ENCODE data around the gene INKA1. TPM values are rescaled to one million over a fixed set of nuclear protein-coding genes. Genes with fewer than 3 reads are reported as not detected.
"Not testable (repeated sequence)": the region's sequence is repeated elsewhere in the genome, so short reads cannot be mapped to it uniquely, and the experiment has no call there.

Gene INKA1
- total RNA-seq, 4 donors from 2014 or later, result 0.60 to 10.3 (median 8.0) TPM

GRCh38 chr3:49781415-49782199 is 21.5 kb upstream of the INKA1 start:
- peaks cover 0 to 50% (median 5%) of the 10 kb centered on the region in 3 donors for H3K36me3 ChIP-seq
- H3K9me3 ChIP-seq, result no peaks in the 10 kb centered on the region
- H3K4me3 ChIP-seq, result no peak overlapping the region
- no peak for TF ChIP-seq CTCF (IDR thresholded peaks at IDR 0.05)
- DNase-seq (ENCODE audit: low spot score in 2 of 2), result no peak
- peaks cover 0 to 61% (median 19%) of the 10 kb centered on the region in 4 donors for H3K4me1 ChIP-seq
- H3K27me3 ChIP-seq, result no peaks in the 10 kb centered on the region
- WGBS, 2 donors, result 79 to 80% methylated on average over 5 of the region's 5 CpGs
- no peak overlapping the region for H3K27ac ChIP-seq

- H3K36me3 ChIP-seq, result peaks cover 0 to 43% (median 0%) of the 10 kb centered on the region in 3 donors
- H3K27me3 ChIP-seq; H3K27ac ChIP-seq; H3K9me3 ChIP-seq; H3K4me3 ChIP-seq; DNase-seq (ENCODE audit: low spot score in 2 of 2): not testable (repeated sequence)
- 85 to 94% methylated on average over 9 of the region's 9 CpGs for WGBS, 2 donors
- H3K4me1 ChIP-seq, result peaks cover 0 to 66% (median 25%) of the 10 kb centered on the region in 4 donors
Measured at GRCh38 chr3:49782277-49782676, 20.8 kb upstream of the INKA1 start.

- Histone ChIP-seq H3K36me3 (peaks cover 0 to 25% (median 0%) of the 10 kb centered on the region in 3 donors), H3K9me3 (no peaks in the 10 kb centered on the region), H3K27me3 (no peaks in the 10 kb centered on the region), H3K27ac (peak overlapping the region; percentile 96 to 99 (median 98)), H3K4me3 (peak overlapping the region; percentile 88 to 97 (median 96)), H3K4me1 (peaks cover 0 to 54% (median 24%) of the 10 kb centered on the region in 4 donors)
- no peak for DNase-seq (ENCODE audit: low spot score in 2 of 2)
- TF ChIP-seq CTCF (IDR thresholded peaks at IDR 0.05), result no peak
- WGBS, 2 donors, result 1 to 3% methylated on average over 33 to 44 of the region's 50 CpGs
Measured at GRCh38 chr3:49785565-49786356, 17.3 kb upstream of the INKA1 start.

GRCh38 chr3:49786357-49787181 is 16.5 kb upstream of the INKA1 start, which contains the start of gene IP6K1:
Gene IP6K1, minus strand, starts transcription at chr3:49786542. Its CDS starts 38,502 bp downstream, at chr3:49748040.
- H3K4me1 ChIP-seq, result peaks cover 0 to 46% (median 23%) of the 10 kb centered on the region in 4 donors
- H3K27me3 ChIP-seq, result no peaks in the 10 kb centered on the region
- 6 to 9% methylated on average over 28 to 54 of the region's 55 CpGs for WGBS, 2 donors
- H3K36me3 ChIP-seq, result peaks cover 0 to 17% (median 0%) of the 10 kb centered on the region in 3 donors
- H3K4me3 ChIP-seq, result peak within 1 kb of the TSS; percentile 88 to 97 (median 96)
- TF ChIP-seq POLR2A (IDR thresholded peaks at IDR 0.05) (peak; percentile 79 to 91), EP300 (IDR thresholded peaks at IDR 0.05) (peak; percentile 92 to 97), CTCF (IDR thresholded peaks at IDR 0.05) (peak in 2 of 5 experiments; percentile 49 to 54)
- peak; percentile 100 for DNase-seq (ENCODE audit: low spot score in 2 of 2)
- no peaks in the 10 kb centered on the region for H3K9me3 ChIP-seq
- peak within 1 kb of the TSS; percentile 96 to 99 (median 98) for H3K27ac ChIP-seq

GRCh38 chr3:49787182-49787464 is 15.9 kb upstream of the INKA1 start:
- WGBS, 2 donors, result 72 to 80% methylated on average over 3 of the region's 3 CpGs
- H3K27me3 ChIP-seq, result no peaks in the 10 kb centered on the region
- peak overlapping the region; percentile 96 to 99 (median 98) for H3K27ac ChIP-seq
- H3K36me3 ChIP-seq, result peaks cover 0 to 12% (median 0%) of the 10 kb centered on the region in 3 donors
- H3K9me3 ChIP-seq, result no peaks in the 10 kb centered on the region
- peak overlapping the region in 3 of 4 donors; percentile 95 to 97 (median 96) for H3K4me3 ChIP-seq
- DNase-seq (ENCODE audit: low spot score in 2 of 2), result no peak
- H3K4me1 ChIP-seq, result peaks cover 0 to 41% (median 23%) of the 10 kb centered on the region in 4 donors
- TF ChIP-seq EP300 (IDR thresholded peaks at IDR 0.05) (no peak), POLR2A (IDR thresholded peaks at IDR 0.05) (no peak), CTCF (IDR thresholded peaks at IDR 0.05) (no peak)

Data from tibial nerve (tissue), 4 donors.